Endodermal cell (in vitro differentiated cells): ENCODE results near the gene QKI. TPM values are rescaled to one million over a fixed set of nuclear protein-coding genes. Genes with fewer than 3 reads are reported as not detected.

ENCODE experiments used
- DNase-seq: peaks from one replicate; pipeline ENCODE4 v3.0.0-alpha.2; 2017
- H3K27ac ChIP-seq: 2 replicates; pipeline ENCODE4 v1.5.1; 2013; ENCODE audit warnings: mild to moderate bottlenecking, low read depth, low read length, moderate library complexity
- H3K27me3 ChIP-seq: 2 replicates; pipeline ENCODE4 v1.6.1; 2013; ENCODE audit warnings: mild to moderate bottlenecking, low read length, moderate library complexity; ENCODE audit not compliant: insufficient read depth, control insufficient read depth, poor library complexity, severe bottlenecking
- H3K36me3 ChIP-seq: 2 replicates; pipeline ENCODE4 v1.7.0; 2013; ENCODE audit warnings: mild to moderate bottlenecking, low read length, moderate library complexity; ENCODE audit not compliant: control insufficient read depth, insufficient read depth
- H3K4me1 ChIP-seq: one replicate; pipeline ENCODE4 v1.7.0; 2013; ENCODE audit warnings: low read length; ENCODE audit not compliant: control insufficient read depth, insufficient read depth
- H3K4me3 ChIP-seq: 2 replicates; pipeline ENCODE4 v1.5.1; 2013; ENCODE audit warnings: mild to moderate bottlenecking, low read length, moderate library complexity
- H3K9ac ChIP-seq: 2 replicates; pipeline ENCODE4 v1.6.1; 2013; ENCODE audit warnings: mild to moderate bottlenecking, low read length, moderate library complexity; ENCODE audit not compliant: poor library complexity, severe bottlenecking; ENCODE audit errors: extremely low read depth
- H3K9me3 ChIP-seq: 2 replicates; pipeline ENCODE4 v1.6.1; 2013; ENCODE audit warnings: mild to moderate bottlenecking, low read length, moderate library complexity; ENCODE audit not compliant: control insufficient read depth
- H3K27ac Mint-ChIP-seq: 2 replicates; pipeline ENCODE4 v1.8.0; 2020; ENCODE audit warnings: mixed read lengths
- H3K27me3 Mint-ChIP-seq: 2 replicates; pipeline ENCODE4 v1.8.0; 2021; ENCODE audit warnings: mild to moderate bottlenecking, mixed read lengths; ENCODE audit not compliant: insufficient read depth
- H3K36me3 Mint-ChIP-seq: 2 replicates; pipeline ENCODE4 v1.8.0; 2020; ENCODE audit warnings: low read depth, mixed read lengths
- H3K4me1 Mint-ChIP-seq: 2 replicates; pipeline ENCODE4 v1.8.0; 2020; ENCODE audit warnings: mixed read lengths
- H3K4me3 Mint-ChIP-seq: 2 replicates; pipeline ENCODE4 v1.8.0; 2020; ENCODE audit warnings: mild to moderate bottlenecking, moderate library complexity, mixed read lengths
- H3K9me3 Mint-ChIP-seq: 2 replicates; pipeline ENCODE4 v1.8.0; 2020; ENCODE audit warnings: mild to moderate bottlenecking, mixed read lengths
- CTCF ChIP-seq: fragments of 200-600 bp; sonication (generic); conservative IDR thresholded peaks from 2 replicates; pipeline ENCODE4 v1.5.0; 2021; ENCODE audit warnings: antibody characterized with exemption, mild to moderate bottlenecking
- WGBS, 2 experiments: methylation state at CpG; one replicate each; pipeline versions ENCODE4 v1.1.5 to v1.1.7; 2013; ENCODE audit warnings: missing lambda C conversion rate in 2 of 2, mixed read lengths in 1 of 2; ENCODE audit not compliant: insufficient coverage in 1 of 2, insufficient read length in 1 of 2; 5-methylcytosine and 5-hydroxymethylcytosine counted together
- total RNA-seq, 2 donors: library from RNA; stranded (reverse); fragmentation: NEBNext Ultra II Directional in 1 of 2; extraction: Animal tissue kit (Norgen Biotek cat#: 25700) in 1 of 2; gene quantifications; 2 replicates in 1 of 2; 3 replicates in 1 of 2; pipeline ENCODE4 v1.2.1, GENCODE V29; 2021

Gene QKI
- total RNA-seq, 2 donors from 2014 or later, result 93.3 to 107 TPM

DNA sequence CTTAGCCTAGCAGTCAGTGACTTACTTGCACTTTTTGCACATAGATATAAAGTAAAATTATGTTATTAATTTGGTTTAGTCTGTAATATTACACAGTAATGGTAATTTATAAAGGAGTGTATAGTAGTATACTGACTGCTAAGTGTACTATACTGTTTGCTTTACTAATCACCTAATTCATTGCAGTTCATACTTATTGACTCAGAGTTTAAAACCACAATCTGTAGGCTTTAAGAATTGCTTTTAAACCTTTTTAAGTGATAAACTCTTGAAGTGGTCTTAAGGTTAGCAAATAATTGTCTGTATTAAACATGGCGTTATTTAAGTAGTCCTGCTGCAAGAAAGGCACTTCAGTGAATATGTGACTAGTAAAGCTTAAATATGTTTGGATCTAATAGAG, 151.5 kb downstream of the QKI start:
- peaks cover 23% of the 10 kb centered on the region for H3K36me3 Mint-ChIP-seq
- H3K4me1 Mint-ChIP-seq, result no peaks in the 10 kb centered on the region
- no peak overlapping the region for H3K4me3 ChIP-seq
- no peak overlapping the region for H3K9ac ChIP-seq
- 91% methylated on average over 1 of the region's 1 CpG; no CpG with 5 or more reads in 1 of the 2 experiments for WGBS, 2 experiments
- H3K9me3 Mint-ChIP-seq, result no peaks in the 10 kb centered on the region
- no peak overlapping the region for H3K27ac Mint-ChIP-seq
- peaks cover 52% of the 10 kb centered on the region for H3K36me3 ChIP-seq
- no peak for TF ChIP-seq CTCF
- H3K27ac ChIP-seq, result no peak overlapping the region
- H3K27me3 Mint-ChIP-seq, result no peaks in the 10 kb centered on the region
- H3K4me1 ChIP-seq, result no peaks in the 10 kb centered on the region
- H3K9me3 ChIP-seq, result no peaks in the 10 kb centered on the region
- no peaks in the 10 kb centered on the region for H3K27me3 ChIP-seq
- no peak for DNase-seq
- no peak overlapping the region for H3K4me3 Mint-ChIP-seq

DNA sequence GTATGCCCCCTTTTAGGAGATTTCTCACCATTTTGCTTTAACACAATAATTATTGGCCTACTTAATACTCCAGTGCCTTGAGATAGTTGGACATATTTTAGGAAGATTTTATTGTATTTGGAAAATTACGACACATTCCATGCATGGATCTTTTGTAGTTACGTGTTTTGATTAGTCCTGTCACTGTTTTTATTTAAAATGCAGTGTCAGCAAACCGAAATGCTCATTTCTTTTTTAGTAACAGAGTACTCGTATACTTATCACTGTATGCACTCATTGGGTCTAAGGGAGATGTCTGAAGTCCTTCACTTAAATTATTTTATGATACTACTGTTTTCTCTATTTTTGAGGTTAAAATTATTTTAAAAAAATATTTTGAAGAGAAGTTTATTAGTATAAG, 153.8 kb downstream of the QKI start:
- DNase-seq, result no peak
- Histone ChIP-seq H3K4me3 (no peak overlapping the region), H3K4me1 (no peaks in the 10 kb centered on the region), H3K27me3 (no peaks in the 10 kb centered on the region), H3K36me3 (peaks cover 48% of the 10 kb centered on the region), H3K9ac (no peak overlapping the region), H3K27ac (no peak overlapping the region), H3K9me3 (no peaks in the 10 kb centered on the region)
- TF ChIP-seq CTCF, result no peak
- H3K9me3 Mint-ChIP-seq, result no peaks in the 10 kb centered on the region
- H3K27me3 Mint-ChIP-seq, result no peaks in the 10 kb centered on the region
- H3K4me1 Mint-ChIP-seq, result peaks cover 10% of the 10 kb centered on the region
- no peak overlapping the region for H3K27ac Mint-ChIP-seq
- H3K36me3 Mint-ChIP-seq, result peaks cover 30% of the 10 kb centered on the region
- H3K4me3 Mint-ChIP-seq, result no peak overlapping the region
- WGBS, 2 experiments, result 91 to 95% methylated on average over 2 to 3 of the region's 4 CpGs

DNA sequence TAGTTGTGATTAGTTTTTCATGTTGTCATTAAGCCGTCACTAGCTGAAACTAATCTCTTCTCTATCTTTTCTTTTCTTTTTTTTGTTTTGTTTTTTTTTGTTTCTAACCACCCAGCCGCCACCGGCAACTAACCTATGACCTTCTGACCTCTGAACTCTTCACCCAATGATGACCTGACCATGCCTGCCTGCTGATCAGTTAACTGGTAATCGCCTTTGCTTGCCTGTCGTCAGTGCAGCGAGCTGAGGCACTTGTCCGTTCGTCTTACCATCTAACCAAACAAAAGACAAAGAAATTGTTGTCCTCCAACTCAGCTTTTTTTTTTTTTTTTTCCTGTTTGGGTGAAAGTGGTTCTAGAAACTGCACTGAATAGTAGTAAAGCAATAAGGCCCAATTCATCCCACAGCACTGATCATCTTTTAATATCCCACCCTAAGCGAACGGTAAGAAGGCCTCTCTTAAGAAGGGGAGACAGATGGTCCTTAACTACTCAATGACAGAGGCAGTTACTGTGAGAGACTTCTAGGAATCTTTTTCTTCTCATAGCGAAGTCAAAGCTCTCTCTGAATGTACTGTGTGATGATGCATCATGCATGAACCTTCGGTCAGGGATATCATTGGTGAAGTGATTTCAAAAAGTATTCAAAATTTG, 156.2 kb downstream of the QKI start:
- no peak overlapping the region for H3K27ac Mint-ChIP-seq
- no peaks in the 10 kb centered on the region for H3K9me3 Mint-ChIP-seq
- no peak for DNase-seq
- no peak for TF ChIP-seq CTCF
- Histone ChIP-seq H3K9me3 (no peaks in the 10 kb centered on the region), H3K4me1 (no peaks in the 10 kb centered on the region), H3K4me3 (no peak overlapping the region), H3K27me3 (no peaks in the 10 kb centered on the region), H3K36me3 (peaks cover 35% of the 10 kb centered on the region), H3K27ac (peak overlapping the region; percentile 42), H3K9ac (no peak overlapping the region)
- H3K4me3 Mint-ChIP-seq, result no peak overlapping the region
- no peaks in the 10 kb centered on the region for H3K27me3 Mint-ChIP-seq
- H3K4me1 Mint-ChIP-seq, result peaks cover 16% of the 10 kb centered on the region
- H3K36me3 Mint-ChIP-seq, result peaks cover 24% of the 10 kb centered on the region
- WGBS, 2 experiments, result 92 to 95% methylated on average over 3 to 12 of the region's 12 CpGs
